GM19193 (cell line): ENCODE measurements around the gene SLC25A13.

Experiments
- POLR2A ChIP-seq: IDR thresholded peaks from 4 replicates; pipeline ENCODE4 v1.6.1; 2011; ENCODE audit not compliant: insufficient read depth, insufficient read length; ENCODE audit errors: extremely low read depth

Gene SLC25A13

DNA sequence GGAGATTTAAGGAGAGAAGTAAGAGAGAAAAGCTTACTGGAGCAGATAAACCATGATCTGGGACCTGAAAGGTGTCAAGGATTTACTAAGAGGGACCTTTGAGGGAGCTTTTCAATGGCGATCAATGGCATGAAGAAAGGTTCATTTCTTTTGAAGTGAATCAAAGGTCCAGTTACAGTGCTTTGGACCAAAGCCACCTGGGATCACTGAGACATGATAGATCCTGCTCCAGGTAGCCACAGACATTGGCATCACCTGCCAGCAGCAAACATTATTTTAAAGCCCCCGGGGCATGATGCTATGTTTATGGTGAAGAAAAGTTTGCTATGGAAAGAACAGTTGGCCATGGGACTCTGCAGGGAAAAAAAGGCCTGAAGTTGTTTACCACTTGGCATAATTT, 109.4 kb downstream of the SLC25A13 start:
- no peak for TF ChIP-seq POLR2A

DNA sequence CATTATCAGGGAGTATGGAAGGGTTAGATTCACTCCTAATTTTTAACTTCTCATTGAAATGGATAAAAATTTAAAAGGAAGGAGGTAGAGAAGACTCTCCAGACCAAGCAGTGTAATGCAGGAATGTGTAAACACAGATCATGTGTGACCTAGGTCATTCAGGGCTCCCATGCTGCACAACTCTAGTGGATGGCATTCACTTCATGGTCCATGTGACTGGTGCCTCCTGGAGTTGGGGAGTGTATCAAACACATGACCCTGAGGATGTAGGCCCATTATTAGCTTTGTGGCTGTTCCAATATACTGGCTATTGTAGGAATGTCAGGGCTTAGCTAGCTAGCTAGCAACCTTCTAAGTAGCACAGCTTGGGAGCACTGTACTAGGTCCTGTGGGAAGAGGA, 109.9 kb downstream of the SLC25A13 start:
- TF ChIP-seq POLR2A: no peak

DNA sequence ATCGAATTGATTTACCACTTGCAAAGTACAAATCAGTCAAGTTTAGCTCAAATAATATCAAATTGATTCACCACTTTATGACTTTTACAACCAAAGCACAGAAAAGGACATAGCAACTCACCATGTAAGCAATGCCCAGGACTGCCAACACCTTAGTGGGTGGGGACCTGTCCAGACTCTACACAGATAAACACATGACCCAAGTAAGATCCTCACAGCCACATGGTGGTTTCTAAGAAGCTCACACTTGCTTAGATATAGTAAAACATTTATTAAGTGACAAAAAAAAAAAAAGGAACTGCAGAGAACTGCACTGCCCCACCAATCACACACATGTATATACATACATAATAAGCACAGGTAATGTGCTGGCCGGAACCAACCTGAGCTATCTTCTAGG, 116.2 kb downstream of the SLC25A13 start:
- TF ChIP-seq POLR2A: no peak

DNA sequence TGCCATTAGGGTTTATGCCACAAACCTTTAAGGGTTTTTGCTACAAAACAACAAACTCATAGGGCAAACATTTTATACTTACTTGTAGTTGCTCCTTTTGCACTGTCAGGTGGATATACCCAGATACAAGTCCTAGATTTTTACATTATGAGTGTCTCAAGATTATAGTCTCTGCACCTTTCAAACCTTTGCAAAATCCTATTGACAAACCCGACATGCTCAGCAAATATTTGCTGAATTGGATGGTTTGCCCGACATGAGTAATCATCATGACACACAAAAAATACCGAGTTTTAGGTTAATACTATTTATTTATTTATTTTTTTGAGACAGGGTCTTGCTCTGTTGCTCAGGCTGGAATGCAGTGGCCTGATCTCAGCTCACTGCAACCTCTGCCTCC, 117.3 kb downstream of the SLC25A13 start:
- no peak for TF ChIP-seq POLR2A

DNA sequence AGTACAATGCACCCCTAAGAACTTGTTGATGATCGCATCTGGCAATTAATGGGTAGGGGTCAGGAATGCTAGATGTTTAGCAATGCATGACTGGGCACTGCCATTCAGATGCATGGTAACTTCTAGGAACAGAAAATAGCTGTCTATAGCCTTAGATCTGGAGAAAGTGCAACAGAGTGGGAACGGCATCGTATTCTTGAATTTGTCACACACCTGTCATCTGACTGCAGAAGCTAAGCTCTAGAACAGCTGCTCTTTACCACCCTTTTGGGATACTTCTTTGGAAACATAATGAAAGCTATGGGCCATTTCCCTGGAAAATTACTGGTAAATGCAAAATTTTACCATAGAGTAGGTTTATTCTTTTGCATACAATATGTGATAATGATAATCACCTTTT, 118.1 kb downstream of the SLC25A13 start:
- TF ChIP-seq POLR2A: no peak

DNA sequence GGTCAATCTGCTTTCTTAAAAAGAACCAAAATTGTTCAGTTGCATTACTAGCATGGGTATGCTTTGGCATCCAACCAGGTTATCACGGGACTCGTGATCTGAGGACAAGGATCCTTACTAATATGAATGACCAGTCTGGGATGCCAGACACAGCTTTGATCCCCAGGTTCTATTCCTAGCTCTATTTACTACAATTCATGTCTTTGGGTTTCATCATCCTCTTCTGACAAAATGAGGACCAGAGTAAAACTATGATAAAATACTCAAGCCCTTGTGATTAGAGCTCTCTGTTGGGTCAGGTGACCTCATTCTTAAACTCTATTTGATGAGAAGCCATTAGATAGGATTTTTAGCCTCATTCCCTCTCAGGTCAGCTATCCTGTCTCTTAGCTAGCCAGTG, 119.8 kb downstream of the SLC25A13 start:
- no peak for TF ChIP-seq POLR2A

DNA sequence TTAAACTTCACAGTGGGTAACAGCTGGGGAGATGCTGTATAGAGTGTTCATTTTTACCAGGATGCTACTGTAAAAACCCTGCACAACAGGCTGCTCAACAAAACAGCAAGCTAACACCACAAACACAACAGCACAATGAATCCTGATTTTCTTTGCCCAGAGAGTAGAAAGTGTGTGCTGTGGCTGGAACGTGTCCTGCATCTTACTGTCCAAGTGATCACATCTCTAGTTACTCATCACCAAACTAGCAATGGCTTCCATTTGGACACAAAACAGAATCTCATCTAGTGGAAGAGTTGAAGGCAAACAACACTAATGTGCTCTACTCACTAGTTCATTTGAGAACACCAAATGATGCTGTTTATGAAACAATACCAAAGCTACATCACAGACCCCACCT, 121.2 kb downstream of the SLC25A13 start:
- TF ChIP-seq POLR2A: no peak

DNA sequence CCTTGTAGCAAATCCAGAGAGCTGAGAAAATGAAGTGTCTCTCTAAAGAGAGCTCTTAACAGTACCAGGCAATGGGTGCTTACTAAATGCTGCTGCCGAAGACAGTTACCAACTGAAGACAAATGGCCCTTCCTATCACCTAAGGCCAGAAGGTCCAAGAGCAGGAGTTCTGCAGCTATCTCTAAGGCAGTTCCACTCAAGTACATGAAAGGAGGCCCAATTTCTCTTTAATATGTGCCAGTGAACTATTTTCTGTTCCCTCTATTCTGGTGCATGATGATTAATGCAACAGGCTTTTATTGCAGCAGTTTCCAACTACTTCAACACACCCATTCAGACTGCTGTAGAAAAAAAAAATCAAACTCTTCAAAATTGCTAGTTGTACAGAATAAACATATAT, 122.5 kb downstream of the SLC25A13 start:
- no peak for TF ChIP-seq POLR2A

DNA sequence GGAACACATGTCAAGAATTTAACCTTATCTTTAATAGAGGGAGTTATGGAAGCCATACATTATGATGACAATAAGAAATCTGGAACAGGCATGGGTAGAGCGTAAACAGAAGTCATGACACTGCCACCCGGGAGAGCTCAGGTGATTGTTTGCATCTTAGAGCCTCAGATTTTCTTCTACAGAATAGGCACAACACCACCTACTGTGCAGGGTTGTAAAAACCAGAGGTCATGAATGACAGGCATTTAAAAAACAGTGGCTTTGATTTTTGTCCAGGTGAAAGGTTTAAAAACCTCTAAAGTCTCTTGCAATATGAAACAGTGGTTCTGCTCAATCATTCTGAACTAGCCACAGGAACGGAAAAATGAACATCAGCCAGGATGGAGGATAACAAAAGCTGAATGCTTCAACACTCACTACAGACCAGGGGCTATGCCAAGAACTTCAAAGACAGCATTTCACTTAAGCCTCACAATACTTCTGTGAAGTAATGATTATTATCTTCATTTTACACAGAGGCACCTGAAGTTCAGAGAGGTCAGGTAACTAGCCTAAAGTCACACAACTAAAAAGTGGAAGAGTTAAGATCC, 123.8 kb downstream of the SLC25A13 start:
- TF ChIP-seq POLR2A: no peak

DNA sequence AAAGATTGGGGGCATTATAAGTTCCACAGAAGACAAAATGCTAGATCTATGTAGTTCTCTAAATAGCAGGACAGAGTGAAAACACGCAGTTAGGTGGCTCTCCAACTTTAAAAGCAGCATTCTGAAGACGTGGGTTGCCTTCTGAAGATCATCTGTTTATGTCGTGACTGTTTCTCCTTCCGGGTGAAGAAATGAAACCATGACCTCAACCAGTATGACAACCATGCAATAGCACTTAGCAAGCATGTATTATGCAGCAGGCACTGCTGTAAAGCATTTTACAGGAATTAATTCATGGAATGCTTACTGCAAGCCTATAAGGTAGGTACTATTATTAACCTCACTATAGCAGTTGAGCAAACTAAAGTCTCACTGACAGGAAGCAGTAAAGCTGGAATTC, 125.2 kb downstream of the SLC25A13 start:
- no peak for TF ChIP-seq POLR2A

DNA sequence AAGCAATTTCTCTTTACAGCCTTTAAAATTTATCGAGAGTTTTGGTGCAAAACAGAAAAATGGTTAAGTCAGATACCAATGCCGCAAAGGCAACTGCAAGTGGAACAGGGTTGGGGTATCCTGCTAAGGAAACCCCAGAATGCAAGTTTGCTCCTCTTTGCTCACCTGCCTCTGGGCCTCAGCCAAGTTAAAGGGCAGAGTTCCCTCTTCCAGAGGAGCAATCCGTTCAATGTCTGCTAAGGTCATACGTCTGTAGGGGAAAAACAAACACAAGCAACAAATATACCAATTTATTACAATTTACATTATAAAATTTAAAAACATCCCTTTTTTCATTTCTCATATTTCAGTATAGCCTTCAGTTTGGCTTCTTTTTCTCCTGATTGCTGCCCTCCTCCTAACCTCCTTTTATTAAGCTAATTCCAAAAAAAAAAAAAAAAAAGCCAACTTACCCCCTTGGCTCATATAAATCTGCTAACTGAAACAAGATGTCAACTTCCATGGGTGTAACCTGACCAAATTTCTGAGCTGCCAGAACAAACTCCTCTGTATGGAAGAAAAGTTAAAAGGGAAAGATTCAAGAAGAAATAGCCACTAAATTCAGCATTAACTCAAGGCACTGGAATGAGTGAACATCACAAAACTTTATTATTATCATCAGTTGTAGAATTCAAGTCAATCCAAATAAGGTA, 132.6 kb downstream of the SLC25A13 start:
- TF ChIP-seq POLR2A: no peak

DNA sequence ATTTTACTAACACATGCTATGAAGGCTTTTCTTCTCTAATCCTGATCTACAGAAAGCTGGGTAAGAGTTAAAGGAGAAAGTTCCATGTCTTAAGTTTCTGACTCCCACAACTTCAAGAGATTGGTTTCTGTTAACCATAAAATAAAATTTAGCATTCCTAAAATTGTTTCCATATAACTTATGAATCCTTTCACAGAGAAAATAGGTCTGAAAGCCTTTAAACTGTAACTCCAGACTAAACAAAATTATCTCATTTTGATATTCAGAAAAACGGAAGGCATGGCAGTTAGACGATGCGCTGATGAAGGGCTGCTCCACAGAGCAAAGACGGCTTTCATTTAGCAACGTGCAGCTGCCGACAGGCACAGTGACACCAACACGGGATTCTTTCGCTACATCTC, 133.3 kb downstream of the SLC25A13 start:
- TF ChIP-seq POLR2A: no peak

DNA sequence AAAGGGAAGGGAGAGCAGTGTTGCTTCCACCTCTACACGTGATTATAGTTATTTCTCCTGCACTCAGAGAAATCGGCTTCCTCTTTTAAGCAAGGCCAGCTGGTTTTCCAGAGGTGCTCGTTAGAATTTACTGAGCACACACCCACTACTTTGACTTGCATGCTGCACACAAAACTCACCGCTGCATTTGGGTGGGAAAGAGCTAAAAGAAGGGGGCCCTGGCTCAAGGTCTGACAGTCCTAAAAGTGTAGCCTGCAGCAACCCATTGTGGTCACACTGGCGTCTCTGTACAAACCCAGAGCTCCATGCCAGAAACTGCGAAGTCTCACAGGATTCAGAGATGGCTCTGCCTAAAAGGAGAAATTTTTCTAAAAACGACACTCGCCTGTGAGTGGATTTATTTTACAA, 133.7 kb downstream of the SLC25A13 start:
- no peak for TF ChIP-seq POLR2A

DNA sequence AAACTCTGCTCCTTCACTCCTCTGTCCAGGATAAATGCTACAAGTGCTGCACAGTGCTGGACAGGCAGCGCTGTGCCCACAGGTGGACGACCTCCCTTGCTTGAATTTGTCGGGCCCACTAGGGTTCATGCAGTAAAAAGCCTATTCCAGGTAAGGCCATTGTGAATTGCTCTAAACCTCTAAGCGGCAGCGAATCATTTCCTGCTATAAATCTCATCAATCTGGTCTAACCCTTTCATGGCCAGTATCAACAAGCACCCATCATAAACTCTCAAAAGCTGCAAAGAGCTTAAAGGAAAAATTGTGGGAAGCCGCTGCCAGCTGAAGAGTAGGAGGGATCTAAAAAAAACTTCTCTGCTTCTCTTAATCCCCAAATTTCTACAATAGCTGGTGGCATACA, 134.2 kb downstream of the SLC25A13 start:
- no peak for TF ChIP-seq POLR2A

DNA sequence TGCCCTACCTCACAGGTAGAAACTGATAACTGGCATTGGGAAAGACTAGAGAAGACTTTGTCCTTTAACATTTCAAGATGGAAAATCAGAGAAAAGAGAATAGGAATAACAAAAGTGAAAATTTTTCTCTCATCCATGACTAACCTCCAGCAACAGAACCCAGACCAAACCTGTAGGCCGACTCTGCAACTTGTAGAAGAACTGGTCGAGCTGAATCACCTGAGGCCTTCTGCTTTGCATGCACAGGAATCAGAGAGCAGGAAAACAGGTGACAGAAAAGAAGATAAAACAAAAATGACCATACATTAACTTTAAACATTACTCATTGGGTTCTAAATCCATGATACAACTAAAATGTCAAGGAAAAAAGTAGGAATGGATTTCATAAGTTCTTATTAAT, 137.1 kb downstream of the SLC25A13 start:
- TF ChIP-seq POLR2A: no peak

DNA sequence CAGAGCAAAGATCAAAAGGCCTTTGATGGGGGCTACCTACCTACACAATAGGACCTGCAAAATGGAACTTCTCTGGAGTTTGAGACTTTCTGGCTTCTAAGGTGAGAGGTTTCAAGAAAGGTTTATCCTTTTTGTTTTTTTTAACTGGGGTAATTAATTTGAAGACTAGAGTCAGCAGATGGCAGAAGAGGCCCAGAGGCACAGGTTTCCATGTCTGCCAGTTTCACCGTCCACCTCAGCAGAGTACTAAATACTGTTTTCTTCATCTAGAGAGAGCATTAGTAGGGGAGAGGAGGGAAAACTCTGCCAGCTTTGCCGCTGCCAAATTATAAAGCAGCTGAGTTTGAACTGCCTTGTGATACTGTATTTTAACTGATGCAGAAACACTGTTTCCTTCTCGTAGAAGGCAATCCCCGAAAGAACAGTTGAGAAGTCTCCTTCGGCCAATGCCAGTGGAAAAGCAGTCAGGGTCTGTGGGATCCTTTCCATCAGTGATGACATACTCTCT, 138.7 kb downstream of the SLC25A13 start:
- TF ChIP-seq POLR2A: no peak
